K562 (cell line): ENCODE measurements around the gene LRP1-AS. TPM values are rescaled to one million over a fixed set of nuclear protein-coding genes. Genes with fewer than 3 reads are reported as not detected.

Experiments used
- ASH1L ChIP-seq: fragments of 450-650 bp; IDR thresholded peaks from 2 replicates; pipeline ENCODE4 v1.6.1; 2018; ENCODE audit warnings: borderline replicate concordance, mild to moderate bottlenecking, low read depth; ENCODE audit not compliant: partially characterized antibody
- ATF1 ChIP-seq, 2 experiments: fragments of 450-650 bp in 1 of 2; IDR thresholded peaks; 2 replicates each; pipeline ENCODE4 v1.6.1; 2016; ENCODE audit warnings: missing compliant biosample characterization in 1 of 2, missing genetic modification characterization in 1 of 2
- ATF7 ChIP-seq: fragments of 450-650 bp; IDR thresholded peaks from 2 replicates; pipeline ENCODE4 v1.7.1; 2014; ENCODE audit warnings: mild to moderate bottlenecking, moderate library complexity
- CHD4 ChIP-seq: fragments of 200-600 bp; sonication (generic); IDR thresholded peaks from 3 replicates; pipeline ENCODE4 v1.6.1; 2012; ENCODE audit warnings: low read depth, mild to moderate bottlenecking, mixed read lengths, low read length, inconsistent platforms; ENCODE audit not compliant: insufficient read depth, insufficient replicate concordance, poor library complexity, severe bottlenecking
- DMBX1 ChIP-seq: fragments of 250-450 bp; sonication (Bioruptor Pico); IDR thresholded peaks from 2 replicates; pipeline ENCODE4 v1.8.0; 2022; ENCODE audit warnings: inconsistent platforms, mild to moderate bottlenecking, moderate library complexity, borderline replicate concordance
- E2F5 ChIP-seq: sonication (generic); formaldehyde crosslinking; IDR thresholded peaks from 2 replicates; pipeline ENCODE4 v1.8.0; 2022; ENCODE audit warnings: mild to moderate bottlenecking, missing genetic modification reagents
- FOSL1 ChIP-seq: fragments of 200-800 bp; sonication (Bioruptor generic); conservative IDR thresholded peaks from 2 replicates; pipeline ENCODE4 v1.6.1; 2016; ENCODE audit warnings: missing genetic modification characterization, missing compliant biosample characterization
- HCFC1 ChIP-seq: IDR thresholded peaks from 2 replicates; pipeline ENCODE4 v1.6.1; 2012; ENCODE audit warnings: low read depth, low read length, improper control_type of control experiment
- HMGN3 ChIP-seq: IDR thresholded peaks from 2 replicates; pipeline ENCODE4 v1.6.1; 2011; ENCODE audit warnings: borderline replicate concordance, low read depth, mild to moderate bottlenecking, mixed read lengths, low read length; ENCODE audit not compliant: insufficient read length; ENCODE audit errors: extremely low read depth
- HNRNPLL ChIP-seq: fragments of 200-400 bp; formaldehyde crosslinking; IDR thresholded peaks from 2 replicates; pipeline ENCODE4 v1.6.1; 2017; ENCODE audit warnings: low read length, low read depth, mild to moderate bottlenecking; ENCODE audit not compliant: poor library complexity, severe bottlenecking
- MTF1 ChIP-seq: fragments of 250-450 bp; sonication (Bioruptor Pico); IDR thresholded peaks from 2 replicates; pipeline ENCODE4 v1.9.0; 2021; ENCODE audit warnings: moderate library complexity, mild to moderate bottlenecking, inconsistent platforms, borderline replicate concordance
- PTTG1 ChIP-seq: fragments of 450-650 bp; IDR thresholded peaks from 2 replicates; pipeline ENCODE4 v1.6.1; 2016; ENCODE audit warnings: low read depth, mild to moderate bottlenecking, missing genetic modification characterization, missing compliant biosample characterization
- RCOR1 ChIP-seq, 2 experiments: IDR thresholded peaks; 2 replicates each; pipeline ENCODE4 v1.6.1; 2012; ENCODE audit warnings: low read depth in 2 of 2, low read length in 2 of 2, borderline replicate concordance in 1 of 2, improper control_type of control experiment in 1 of 2
- RFX1 ChIP-seq: fragments of 450-650 bp; IDR thresholded peaks from 2 replicates; pipeline ENCODE4 v1.6.1; 2016; ENCODE audit warnings: mild to moderate bottlenecking, moderate library complexity
- SETDB1 ChIP-seq: IDR thresholded peaks from one replicate; pipeline ENCODE4 v1.6.1; 2012; ENCODE audit warnings: low read length, control low read depth, inconsistent platforms
- SMARCA4 ChIP-seq: fragments of 450-650 bp; IDR thresholded peaks from 2 replicates; pipeline ENCODE4 v1.6.1; 2016
- XRCC5 ChIP-seq: fragments of 200-400 bp; formaldehyde crosslinking; IDR thresholded peaks from 2 replicates; pipeline ENCODE4 v1.6.1; 2017; ENCODE audit warnings: low read depth, mild to moderate bottlenecking, low read length
- ZC3H8 ChIP-seq: fragments of 450-650 bp; IDR thresholded peaks from 2 replicates; pipeline ENCODE4 v1.6.1; 2017
- ZNF518B ChIP-seq: fragments of 250-450 bp; sonication (Bioruptor Pico); IDR thresholded peaks from 2 replicates; pipeline ENCODE4 v1.5.0; 2021; ENCODE audit warnings: mild to moderate bottlenecking, moderate library complexity
- ZNF695 ChIP-seq: fragments of 450-650 bp; formaldehyde crosslinking; IDR thresholded peaks from 2 replicates; pipeline ENCODE4 v1.4.0; 2020; ENCODE audit warnings: mild to moderate bottlenecking, moderate library complexity
- polyA plus RNA-seq, 8 experiments: library from polyadenylated mRNA; depleted of rRNA in 4 of 8; stranded (reverse) in 5 of 8; unstranded in 3 of 8; fragments of >200 nt; fragmentation: Nextera tagmentation in 2 of 8; fragmentation: Illumina TruSeq in 1 of 8; extraction: Ambion mirVana in 2 of 8; extraction: Trizol in 1 of 8; gene quantifications; 2 replicates each; pipeline versions ENCODE4 v1.2.1 to v1.2.3, GENCODE V29; 2011 to 2014; ENCODE audit warnings: inconsistent platforms in 1 of 8, missing spikeins in 1 of 8
- total RNA-seq, 7 experiments: library from RNA; depleted of rRNA in 6 of 7; stranded (reverse); fragments of >200 nt in 6 of 7; fragmentation: Illumina TruSeq in 2 of 7; extraction: Trizol in 2 of 7; gene quantifications; 2 replicates each; pipeline versions ENCODE4 v1.2.1 to v1.2.3, GENCODE V29; 2011 to 2021; ENCODE audit warnings: low replicate concordance in 1 of 7
- TF ChIP-seq, protein P1 (sequence below), 3 experiments: IDR thresholded peaks in 2 of 3; conservative IDR thresholded peaks in 1 of 3; 2 replicates each; pipeline ENCODE4 v1.5.1; 2011 to 2012; ENCODE audit warnings: low read length in 3 of 3, mild to moderate bottlenecking in 3 of 3, control low read depth in 2 of 3, improper control_type of control experiment in 1 of 3, inconsistent platforms in 1 of 3, low read depth in 1 of 3, mixed read lengths in 1 of 3, moderate library complexity in 1 of 3; ENCODE audit not compliant: insufficient read depth in 2 of 3

Gene LRP1-AS
- total and polyA plus RNA-seq, 9 of the 15 experiments (the other 6 are each of a cell fraction or from before 2014, with no cell fraction given), result not detected

DNA sequence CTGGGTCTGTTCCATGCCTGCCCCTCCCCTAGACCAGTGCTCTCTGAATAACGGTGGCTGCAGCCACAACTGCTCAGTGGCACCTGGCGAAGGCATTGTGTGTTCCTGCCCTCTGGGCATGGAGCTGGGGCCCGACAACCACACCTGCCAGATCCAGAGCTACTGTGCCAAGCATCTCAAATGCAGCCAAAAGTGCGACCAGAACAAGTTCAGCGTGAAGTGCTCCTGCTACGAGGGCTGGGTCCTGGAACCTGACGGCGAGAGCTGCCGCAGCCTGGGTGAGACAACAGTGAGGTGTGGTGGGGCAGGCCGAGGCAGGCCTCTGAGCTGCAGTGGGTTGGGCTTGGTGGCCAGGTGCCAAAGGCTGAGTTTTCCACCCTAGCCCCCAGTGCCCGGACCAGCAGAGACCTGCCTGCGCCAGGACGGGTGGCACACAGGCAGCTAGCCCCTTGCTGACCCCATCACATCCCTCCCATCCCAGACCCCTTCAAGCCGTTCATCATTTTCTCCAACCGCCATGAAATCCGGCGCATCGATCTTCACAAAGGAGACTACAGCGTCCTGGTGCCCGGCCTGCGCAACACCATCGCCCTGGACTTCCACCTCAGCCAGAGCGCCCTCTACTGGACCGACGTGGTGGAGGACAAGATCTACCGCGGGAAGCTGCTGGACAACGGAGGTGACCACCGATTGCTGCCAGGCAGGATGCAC is 28.2 kb upstream of the LRP1-AS start (continued):
- TF ChIP-seq, protein P1, sequence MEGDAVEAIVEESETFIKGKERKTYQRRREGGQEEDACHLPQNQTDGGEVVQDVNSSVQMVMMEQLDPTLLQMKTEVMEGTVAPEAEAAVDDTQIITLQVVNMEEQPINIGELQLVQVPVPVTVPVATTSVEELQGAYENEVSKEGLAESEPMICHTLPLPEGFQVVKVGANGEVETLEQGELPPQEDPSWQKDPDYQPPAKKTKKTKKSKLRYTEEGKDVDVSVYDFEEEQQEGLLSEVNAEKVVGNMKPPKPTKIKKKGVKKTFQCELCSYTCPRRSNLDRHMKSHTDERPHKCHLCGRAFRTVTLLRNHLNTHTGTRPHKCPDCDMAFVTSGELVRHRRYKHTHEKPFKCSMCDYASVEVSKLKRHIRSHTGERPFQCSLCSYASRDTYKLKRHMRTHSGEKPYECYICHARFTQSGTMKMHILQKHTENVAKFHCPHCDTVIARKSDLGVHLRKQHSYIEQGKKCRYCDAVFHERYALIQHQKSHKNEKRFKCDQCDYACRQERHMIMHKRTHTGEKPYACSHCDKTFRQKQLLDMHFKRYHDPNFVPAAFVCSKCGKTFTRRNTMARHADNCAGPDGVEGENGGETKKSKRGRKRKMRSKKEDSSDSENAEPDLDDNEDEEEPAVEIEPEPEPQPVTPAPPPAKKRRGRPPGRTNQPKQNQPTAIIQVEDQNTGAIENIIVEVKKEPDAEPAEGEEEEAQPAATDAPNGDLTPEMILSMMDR (IDR thresholded peaks at IDR 0.05 in 2 of 3, conservative IDR thresholded peaks at IDR 0.05 in 1 of 3; ENCODE audit: insufficient read depth in 2 of 3, low read depth in 1 of 3, low read length in 3 of 3), result peak; percentile 83 to 97 (median 94)
- TF ChIP-seq DMBX1 (no peak), RFX1 (no peak), E2F5 (no peak), SMARCA4 (0 out of 2 replicates have a peak, but pooled peaks have one; percentile 16), PTTG1 (tag) (no peak), CHD4 (no peak), HMGN3 (no peak), HCFC1 (0 out of 2 replicates have a peak, but pooled peaks have one; percentile 15), ASH1L (no peak), RCOR1 (IDR thresholded peaks at IDR 0.05; ENCODE audit: borderline replicate concordance in 1 of 2, low read depth in 2 of 2, low read length in 2 of 2) (peak in 1 of 2 experiments; percentile 51; a peak in 1 of 4 replicates), ZNF518B (CRISPR knock-in tag) (no peak), ATF1 (CRISPR knock-in tag; IDR thresholded peaks at IDR 0.05) (0 out of 2 replicates have a peak, but pooled peaks have one; percentile 10), ATF1 (tag; IDR thresholded peaks at IDR 0.05) (no peak), FOSL1 (no peak), XRCC5 (0 out of 2 replicates have a peak, but pooled peaks have one; percentile 41), ATF7 (peak; percentile 36; the same call in 1 of the 2 replicates), SETDB1 (no peak), HNRNPLL (peak; percentile 18), ZC3H8 (no peak), MTF1 (CRISPR knock-in tag) (no peak), ZNF695 (CRISPR knock-in tag) (no peak)
